Progenitor cell of endocrine pancreas (in vitro differentiated cells): ENCODE measurements around the gene AP1B1. TPM values are rescaled to one million over a fixed set of nuclear protein-coding genes. Genes with fewer than 3 reads are reported as not detected.

Experiments used
- DNase-seq: peaks from one replicate; pipeline ENCODE4 v3.0.0; 2021; ENCODE audit warnings: low spot score; ENCODE audit not compliant: unreplicated experiment
- H3K27ac Mint-ChIP-seq: 2 replicates; pipeline ENCODE4 v1.8.0; 2021; ENCODE audit warnings: mild to moderate bottlenecking, moderate library complexity, mixed read lengths
- H3K27me3 Mint-ChIP-seq: 2 replicates; pipeline ENCODE4 v1.8.0; 2021; ENCODE audit warnings: mixed read lengths
- H3K36me3 Mint-ChIP-seq: 2 replicates; pipeline ENCODE4 v1.8.0; 2022; ENCODE audit warnings: mixed read lengths; ENCODE audit not compliant: insufficient read depth
- H3K4me1 Mint-ChIP-seq: 2 replicates; pipeline ENCODE4 v1.8.0; 2021; ENCODE audit warnings: low read depth, mixed read lengths
- H3K4me3 Mint-ChIP-seq: 2 replicates; pipeline ENCODE4 v1.8.0; 2021; ENCODE audit warnings: low read depth, mild to moderate bottlenecking, moderate library complexity, mixed read lengths
- H3K9me3 Mint-ChIP-seq: 2 replicates; pipeline ENCODE4 v1.8.0; 2021; ENCODE audit warnings: low read depth, mixed read lengths
- CTCF ChIP-seq: fragments of 200-600 bp; sonication (generic); IDR thresholded peaks from one replicate; pipeline ENCODE4 v1.5.0; 2021; ENCODE audit warnings: antibody characterized with exemption, mild to moderate bottlenecking; ENCODE audit not compliant: unreplicated experiment
- total RNA-seq: library from RNA; stranded (reverse); gene quantifications from 2 replicates; pipeline ENCODE4 v1.2.1, GENCODE V29; 2021

Gene AP1B1
- total RNA-seq, 1 donor from 2014 or later = 59.6 TPM

- Mint-ChIP-seq H3K9me3 (no peaks in the 10 kb centered on the region), H3K27me3 (no peaks in the 10 kb centered on the region), H3K4me1 (peaks cover 1% of the 10 kb centered on the region), H3K4me3 (no peak overlapping the region), H3K27ac (no peak overlapping the region), H3K36me3 (peaks cover 17% of the 10 kb centered on the region)
- no peak for TF ChIP-seq CTCF
- no peak for DNase-seq
Observed at GRCh38 chr22:29302681-29303465, 85.5 kb downstream of the AP1B1 start.

GRCh38 chr22:29302402-29302680 is 86.0 kb downstream of the AP1B1 start:
- peaks cover 22% of the 10 kb centered on the region for H3K36me3 Mint-ChIP-seq
- no peaks in the 10 kb centered on the region for H3K9me3 Mint-ChIP-seq
- no peak for TF ChIP-seq CTCF
- peaks cover 1% of the 10 kb centered on the region for H3K4me1 Mint-ChIP-seq
- H3K27ac Mint-ChIP-seq = peak overlapping the region; percentile 83
- no peak overlapping the region for H3K4me3 Mint-ChIP-seq
- DNase-seq = no peak
- H3K27me3 Mint-ChIP-seq = no peaks in the 10 kb centered on the region

GRCh38 chr22:29301716-29302401 is 86.5 kb downstream of the AP1B1 start:
- peak overlapping the region; percentile 83 for H3K27ac Mint-ChIP-seq
- no peak for DNase-seq
- TF ChIP-seq CTCF = no peak
- H3K4me1 Mint-ChIP-seq = peaks cover 1% of the 10 kb centered on the region
- H3K27me3 Mint-ChIP-seq = no peaks in the 10 kb centered on the region
- H3K4me3 Mint-ChIP-seq = no peak overlapping the region
- H3K36me3 Mint-ChIP-seq = peaks cover 27% of the 10 kb centered on the region
- H3K9me3 Mint-ChIP-seq = no peaks in the 10 kb centered on the region

- Mint-ChIP-seq H3K36me3 (peaks cover 31% of the 10 kb centered on the region), H3K9me3 (no peaks in the 10 kb centered on the region), H3K27ac (peak overlapping the region; percentile 76), H3K4me1 (peaks cover 1% of the 10 kb centered on the region), H3K4me3 (no peak overlapping the region), H3K27me3 (no peaks in the 10 kb centered on the region)
- DNase-seq = no peak
- TF ChIP-seq CTCF = no peak
Observed at GRCh38 chr22:29300807-29301601, 87.4 kb downstream of the AP1B1 start.

GRCh38 chr22:29300467-29300806 is 87.9 kb downstream of the AP1B1 start:
- no peak for TF ChIP-seq CTCF
- Mint-ChIP-seq H3K9me3 (no peaks in the 10 kb centered on the region), H3K27ac (peak overlapping the region; percentile 76), H3K4me3 (no peak overlapping the region), H3K36me3 (peaks cover 34% of the 10 kb centered on the region), H3K4me1 (no peaks in the 10 kb centered on the region), H3K27me3 (no peaks in the 10 kb centered on the region)
- DNase-seq = no peak
